HG03378 (cell line): ENCODE measurements around the gene API5.
A peak's percentile ranks its signal among the peaks of the same experiment; 100 is the strongest.
"Not testable (repeated sequence)": the region's sequence is repeated elsewhere in the genome, so short reads cannot be mapped to it uniquely, and the experiment has no call there.

ENCODE experiments used
- ATAC-seq: cut with Tn5 transposase; IDR thresholded peaks from one replicate; pipeline ENCODE4 v1.9.1; 2021; ENCODE audit warnings: mild to moderate bottlenecking, moderate library complexity; ENCODE audit not compliant: unreplicated experiment

API5 gene

GRCh38 chr11:43311791-43312607, at the start of gene API5:
API5 (plus strand) TSS chr11:43311996; CDS start chr11:43312128, 132 bp downstream.
- ATAC-seq, result peak; percentile 96

GRCh38 chr11:43267856-43268580, 43.8 kb upstream of the API5 start:
- no peak for ATAC-seq

- ATAC-seq, result no peak
Observed at GRCh38 chr11:43268786-43269185, 43.0 kb upstream of the API5 start.

- no peak for ATAC-seq
Observed at GRCh38 chr11:43269254-43269918, 42.4 kb upstream of the API5 start.

GRCh38 chr11:43270468-43270867, 41.3 kb upstream of the API5 start:
- ATAC-seq, result no peak

GRCh38 chr11:43278193-43278956, 33.4 kb upstream of the API5 start:
- peak; percentile 62 for ATAC-seq

GRCh38 chr11:43282607-43283440, 29.0 kb upstream of the API5 start:
- peak; percentile 72 for ATAC-seq

- ATAC-seq, result no peak
Observed at GRCh38 chr11:43285826-43286225, 26.0 kb upstream of the API5 start.

GRCh38 chr11:43289368-43289767, 22.4 kb upstream of the API5 start:
- no peak for ATAC-seq

GRCh38 chr11:43298397-43298796, 13.4 kb upstream of the API5 start:
- no peak for ATAC-seq

GRCh38 chr11:43315966-43316365, 4.2 kb downstream of the API5 start:
- no peak for ATAC-seq

GRCh38 chr11:43316451-43316850, 4.7 kb downstream of the API5 start:
- ATAC-seq, result no peak

- no peak for ATAC-seq
Observed at GRCh38 chr11:43327987-43328386, 16.2 kb downstream of the API5 start.

- ATAC-seq, result no peak
Observed at GRCh38 chr11:43328482-43328881, 16.7 kb downstream of the API5 start.

GRCh38 chr11:43341159-43341558, 29.4 kb downstream of the API5 start:
- no peak for ATAC-seq

- not testable (repeated sequence) for ATAC-seq
Observed at GRCh38 chr11:43351426-43351825, 39.6 kb downstream of the API5 start.

GRCh38 chr11:43354311-43354710, 42.5 kb downstream of the API5 start:
- ATAC-seq, result no peak

GRCh38 chr11:43356336-43356735, 44.5 kb downstream of the API5 start:
- ATAC-seq, result no peak

GRCh38 chr11:43358279-43358800, 46.5 kb downstream of the API5 start:
- no peak for ATAC-seq
